Measurements from ENCODE around the gene TRPC4AP. TPM values are rescaled to one million over a fixed set of nuclear protein-coding genes. Genes with fewer than 3 reads are reported as not detected.

TRPC4AP gene
- total RNA-seq, 4 donors from 2014 or later, result 63.4 to 101 (median 76.4) TPM

GRCh38 chr20:35106827-35107380 lies 14.3 kb upstream of the TRPC4AP start:
- Histone ChIP-seq H3K27me3 (no peaks in the 10 kb centered on the region), H3K9me3 (no peaks in the 10 kb centered on the region), H3K4me1 (no peaks in the 10 kb centered on the region), H3K27ac (no peak overlapping the region), H3K36me3 (no peaks in the 10 kb centered on the region), H3K4me3 (no peak overlapping the region)
- TF ChIP-seq POLR2A (IDR thresholded peaks at IDR 0.05), result no peak
- no peak for TF ChIP-seq CTCF (IDR thresholded peaks at IDR 0.05)
- TF ChIP-seq EP300 (IDR thresholded peaks at IDR 0.05), result no peak
- WGBS, 2 donors, result 53 to 64% methylated on average over 1 of the region's 1 CpG
- no peak for DNase-seq (ENCODE audit: low spot score in 2 of 2)

DNA sequence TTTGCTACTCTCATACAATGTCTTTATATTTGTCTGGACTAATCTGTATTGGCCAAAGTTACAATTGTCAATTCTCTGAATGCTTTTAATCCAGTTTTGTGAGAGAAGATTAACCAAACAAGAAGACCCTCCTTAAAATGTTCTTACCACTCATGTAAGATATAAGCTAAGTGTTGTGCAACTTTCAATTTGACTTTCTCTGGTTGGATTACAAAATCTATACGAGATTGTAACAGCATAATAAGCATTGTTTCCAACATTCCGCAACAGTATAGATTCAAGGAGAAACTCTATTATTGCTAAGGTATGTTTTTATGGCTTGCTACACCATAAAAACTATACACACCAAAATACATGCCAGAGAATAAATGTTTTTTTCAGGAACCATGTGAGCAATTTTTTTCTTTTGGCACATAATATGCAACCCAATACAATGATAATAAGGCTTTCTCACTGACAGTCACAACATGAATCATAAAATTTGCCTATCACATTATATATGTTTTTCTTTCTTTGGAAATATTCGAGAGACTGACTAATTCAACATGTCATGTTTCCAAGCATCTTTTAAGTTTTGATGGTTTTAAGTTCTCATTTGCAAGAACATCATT lies 12.2 kb upstream of the TRPC4AP start:
- Histone ChIP-seq H3K36me3 (no peaks in the 10 kb centered on the region), H3K9me3 (no peaks in the 10 kb centered on the region), H3K4me3 (no peak overlapping the region), H3K4me1 (no peaks in the 10 kb centered on the region), H3K27me3 (no peaks in the 10 kb centered on the region), H3K27ac (no peak overlapping the region)
- TF ChIP-seq CTCF (IDR thresholded peaks at IDR 0.05), result no peak
- no peak for TF ChIP-seq POLR2A (IDR thresholded peaks at IDR 0.05)
- no peak for TF ChIP-seq EP300 (IDR thresholded peaks at IDR 0.05)
- whole genome bisulfite sequencing, 2 donors, result 67 to 72% methylated on average over 3 of the region's 3 CpGs
- no peak for DNase-seq (ENCODE audit: low spot score in 2 of 2)

GRCh38 chr20:35101620-35102019 lies 9.0 kb upstream of the TRPC4AP start:
- no peak overlapping the region for H3K27ac ChIP-seq
- no peak overlapping the region for H3K4me3 ChIP-seq
- no peaks in the 10 kb centered on the region for H3K27me3 ChIP-seq
- H3K36me3 ChIP-seq, result no peaks in the 10 kb centered on the region
- H3K4me1 ChIP-seq, result peaks cover 0 to 1% (median 0%) of the 10 kb centered on the region in 4 donors
- no peaks in the 10 kb centered on the region for H3K9me3 ChIP-seq
- no peak for DNase-seq (ENCODE audit: low spot score in 2 of 2)
- TF ChIP-seq CTCF (IDR thresholded peaks at IDR 0.05), result no peak
- WGBS, 2 donors, result 88 to 92% methylated on average over 8 of the region's 8 CpGs

GRCh38 chr20:35093267-35093884 lies 769 bp upstream of the TRPC4AP start:
- TF ChIP-seq CTCF (IDR thresholded peaks at IDR 0.05), result no peak
- peaks cover 0 to 45% (median 16%) of the 10 kb centered on the region in 4 donors for H3K4me1 ChIP-seq
- no peak for DNase-seq (ENCODE audit: low spot score in 2 of 2)
- WGBS, 2 donors, result 76 to 77% methylated on average over 8 of the region's 8 CpGs
- peaks cover 0 to 13% (median 0%) of the 10 kb centered on the region in 3 donors for H3K36me3 ChIP-seq
- H3K9me3 ChIP-seq, result no peaks in the 10 kb centered on the region
- peak overlapping the region in 3 of 4 donors; percentile 88 to 93 (median 93) for H3K27ac ChIP-seq
- H3K4me3 ChIP-seq, result peak overlapping the region in 3 of 4 donors; percentile 63 to 82 (median 71)
- no peaks in the 10 kb centered on the region for H3K27me3 ChIP-seq

DNA sequence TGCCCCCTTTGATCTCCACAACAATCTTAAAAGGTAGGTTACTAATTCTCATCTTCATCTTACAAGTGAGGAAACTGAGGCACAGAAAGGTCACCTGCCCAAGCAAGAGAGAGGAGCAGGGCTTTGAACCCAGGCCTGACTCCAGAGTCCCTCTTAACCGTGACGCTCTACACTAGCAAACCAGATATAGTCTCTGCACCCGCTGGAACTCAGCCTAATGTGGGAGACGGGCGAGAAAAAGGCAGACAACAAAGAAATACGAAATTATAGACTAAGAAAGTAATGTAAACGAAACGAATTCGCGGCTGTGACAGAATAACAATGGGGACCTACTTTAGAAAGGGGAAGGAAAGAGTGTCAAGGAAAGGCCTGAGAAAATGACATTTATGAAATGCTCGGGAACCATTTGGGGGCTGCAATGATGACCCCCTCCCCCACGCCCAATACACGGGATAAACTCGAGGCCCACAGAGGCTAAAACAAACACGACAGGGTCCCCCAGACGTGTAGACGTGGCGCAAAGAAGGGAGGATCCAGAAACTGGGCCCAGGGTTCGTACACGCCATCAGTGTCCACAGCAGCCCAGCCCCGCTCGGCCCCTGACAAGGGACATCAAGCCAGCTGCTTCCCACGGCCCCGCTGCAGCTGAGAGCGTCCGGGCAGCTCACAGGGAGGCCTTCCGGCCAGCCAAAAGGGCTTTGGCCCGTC lies 637 bp downstream of the TRPC4AP start:
- no peaks in the 10 kb centered on the region for H3K9me3 ChIP-seq
- no peak for DNase-seq (ENCODE audit: low spot score in 2 of 2)
- no peaks in the 10 kb centered on the region for H3K27me3 ChIP-seq
- TF ChIP-seq CTCF (IDR thresholded peaks at IDR 0.05) (no peak), POLR2A (IDR thresholded peaks at IDR 0.05) (no peak), EP300 (IDR thresholded peaks at IDR 0.05) (no peak)
- H3K27ac ChIP-seq, result peak overlapping the region; percentile 88 to 93 (median 92)
- H3K36me3 ChIP-seq, result peaks cover 0 to 13% (median 0%) of the 10 kb centered on the region in 3 donors
- peaks cover 0 to 58% (median 16%) of the 10 kb centered on the region in 4 donors for H3K4me1 ChIP-seq
- peak overlapping the region; percentile 63 to 97 (median 76) for H3K4me3 ChIP-seq
- 1% methylated on average over 21 to 26 of the region's 28 CpGs for WGBS, 2 donors

Data from tibial nerve (tissue), 4 donors.